OCI-LY1 (cell line): ENCODE data around the gene ERCC6.

Experiments
- H2AFZ ChIP-seq: fragments of 200-600 bp; sonication (generic), shearing (Covaris generic); 2 replicates; pipeline ENCODE4 v1.6.0; 2014; ENCODE audit warnings: antibody characterized with exemption, mild to moderate bottlenecking, low read length
- H3F3A ChIP-seq: fragments of 200-600 bp; sonication (generic), shearing (Covaris generic); 2 replicates; pipeline ENCODE4 v1.6.0; 2014; ENCODE audit warnings: mild to moderate bottlenecking, antibody characterized with exemption, low read length, moderate library complexity; ENCODE audit not compliant: insufficient read depth
- H3K27ac ChIP-seq: fragments of 200-600 bp; sonication (generic); 2 replicates; pipeline ENCODE4 v1.5.1; 2014; ENCODE audit warnings: low read length, mixed run types, mild to moderate bottlenecking, low read depth; ENCODE audit not compliant: poor library complexity, severe bottlenecking
- H3K27me3 ChIP-seq: fragments of 200-600 bp; sonication (generic); 2 replicates; pipeline ENCODE4 v1.6.0; 2014; ENCODE audit warnings: antibody characterized with exemption, mild to moderate bottlenecking, low read length, moderate library complexity; ENCODE audit not compliant: insufficient read depth
- H3K36me3 ChIP-seq: fragments of 200-600 bp; sonication (generic); 2 replicates; pipeline ENCODE4 v1.6.1; 2014; ENCODE audit warnings: mild to moderate bottlenecking, antibody characterized with exemption, low read length, moderate library complexity, mixed read lengths; ENCODE audit not compliant: insufficient read depth
- H3K4me1 ChIP-seq: fragments of 200-600 bp; sonication (generic); 2 replicates; pipeline ENCODE4 v1.5.1; 2014; ENCODE audit warnings: mild to moderate bottlenecking, low read length, moderate library complexity; ENCODE audit not compliant: insufficient read depth, severe bottlenecking
- H3K4me2 ChIP-seq: fragments of 200-600 bp; sonication (generic), shearing (Covaris generic); 2 replicates; pipeline ENCODE4 v1.6.1; 2014; ENCODE audit warnings: low read length
- H3K4me3 ChIP-seq: fragments of 200-600 bp; sonication (generic); 2 replicates; pipeline ENCODE4 v1.5.1; 2014; ENCODE audit warnings: low read length, low read depth, mild to moderate bottlenecking, mixed read lengths; ENCODE audit not compliant: poor library complexity, severe bottlenecking
- H3K79me2 ChIP-seq: fragments of 200-600 bp; shearing (Covaris generic); 2 replicates; pipeline ENCODE4 v1.6.1; 2016; ENCODE audit warnings: mixed run types, low read length, mixed read lengths; ENCODE audit not compliant: insufficient read depth
- H3K9ac ChIP-seq: fragments of 200-600 bp; sonication (generic), shearing (Covaris generic); 2 replicates; pipeline ENCODE4 v1.6.1; 2014; ENCODE audit warnings: mild to moderate bottlenecking, low read length, mixed read lengths
- H3K9me2 ChIP-seq: fragments of 200-600 bp; sonication (generic), shearing (Covaris generic); 2 replicates; pipeline ENCODE4 v1.6.1; 2014; ENCODE audit warnings: low read depth, mild to moderate bottlenecking, low read length, mixed read lengths
- H3K9me3 ChIP-seq: fragments of 200-600 bp; shearing (Covaris generic); 2 replicates; pipeline ENCODE4 v1.6.1; 2014; ENCODE audit warnings: low read length, mixed read lengths
- H4K20me1 ChIP-seq: fragments of 200-600 bp; sonication (generic), shearing (Covaris generic); 2 replicates; pipeline ENCODE4 v1.6.0; 2016; ENCODE audit warnings: mild to moderate bottlenecking, low read length; ENCODE audit not compliant: insufficient read depth
- EZH2 ChIP-seq: fragments of 200-600 bp; sonication (generic), shearing (Covaris generic); IDR thresholded peaks from 2 replicates; pipeline ENCODE4 v1.8.0; 2017; ENCODE audit warnings: borderline replicate concordance, mixed run types, mild to moderate bottlenecking, antibody characterized with exemption, low read length, moderate library complexity, mixed read lengths
- TF ChIP-seq, protein P1 (sequence below): fragments of 200-600 bp; sonication (generic), shearing (Covaris generic); IDR thresholded peaks from 2 replicates; pipeline ENCODE4 v1.5.1; 2017; ENCODE audit warnings: mild to moderate bottlenecking, antibody characterized with exemption, low read length, moderate library complexity, mixed read lengths

ERCC6 gene

DNA sequence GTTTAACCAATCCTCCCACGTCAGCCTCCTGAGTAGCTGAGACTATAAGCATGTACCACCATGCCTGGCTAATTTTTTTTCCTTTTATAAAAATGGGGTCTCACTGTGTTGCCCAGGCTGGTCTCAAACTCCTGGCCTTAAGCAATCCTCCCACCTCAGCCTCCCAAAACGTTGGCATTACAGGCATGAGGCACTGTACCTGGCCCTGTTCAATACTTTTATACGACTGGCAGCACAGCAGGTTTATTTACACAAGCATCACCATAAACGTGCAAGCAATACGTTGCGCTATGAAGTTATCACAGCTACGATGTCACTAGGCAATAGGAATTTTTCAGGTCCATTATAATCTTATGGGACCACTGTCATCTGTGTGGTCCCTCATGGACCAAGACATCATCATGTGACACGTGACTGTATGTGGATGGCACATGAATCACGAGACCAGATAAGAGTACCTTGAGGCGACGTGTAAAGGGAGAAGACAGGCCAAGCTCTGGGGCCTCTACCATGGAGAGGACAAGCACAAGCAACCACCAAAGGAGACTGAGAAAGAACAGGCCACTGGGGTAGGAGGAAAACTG, 36.7 kb upstream of the ERCC6 start:
- H2AFZ ChIP-seq: no peak overlapping the region
- TF ChIP-seq, protein P1, sequence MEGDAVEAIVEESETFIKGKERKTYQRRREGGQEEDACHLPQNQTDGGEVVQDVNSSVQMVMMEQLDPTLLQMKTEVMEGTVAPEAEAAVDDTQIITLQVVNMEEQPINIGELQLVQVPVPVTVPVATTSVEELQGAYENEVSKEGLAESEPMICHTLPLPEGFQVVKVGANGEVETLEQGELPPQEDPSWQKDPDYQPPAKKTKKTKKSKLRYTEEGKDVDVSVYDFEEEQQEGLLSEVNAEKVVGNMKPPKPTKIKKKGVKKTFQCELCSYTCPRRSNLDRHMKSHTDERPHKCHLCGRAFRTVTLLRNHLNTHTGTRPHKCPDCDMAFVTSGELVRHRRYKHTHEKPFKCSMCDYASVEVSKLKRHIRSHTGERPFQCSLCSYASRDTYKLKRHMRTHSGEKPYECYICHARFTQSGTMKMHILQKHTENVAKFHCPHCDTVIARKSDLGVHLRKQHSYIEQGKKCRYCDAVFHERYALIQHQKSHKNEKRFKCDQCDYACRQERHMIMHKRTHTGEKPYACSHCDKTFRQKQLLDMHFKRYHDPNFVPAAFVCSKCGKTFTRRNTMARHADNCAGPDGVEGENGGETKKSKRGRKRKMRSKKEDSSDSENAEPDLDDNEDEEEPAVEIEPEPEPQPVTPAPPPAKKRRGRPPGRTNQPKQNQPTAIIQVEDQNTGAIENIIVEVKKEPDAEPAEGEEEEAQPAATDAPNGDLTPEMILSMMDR: no peak
- TF ChIP-seq EZH2: no peak
- no peak overlapping the region for H3K4me3 ChIP-seq
- H3K36me3 ChIP-seq: no peaks in the 10 kb centered on the region
- H3K79me2 ChIP-seq: no peaks in the 10 kb centered on the region
- H3K4me1 ChIP-seq: no peaks in the 10 kb centered on the region
- no peak overlapping the region for H3K9ac ChIP-seq
- H3K27ac ChIP-seq: no peak overlapping the region
- no peak overlapping the region for H3K4me2 ChIP-seq
- H3K27me3 ChIP-seq: no peaks in the 10 kb centered on the region; the same call in 1 of the 2 replicates
- no peaks in the 10 kb centered on the region for H4K20me1 ChIP-seq
- no peaks in the 10 kb centered on the region for H3K9me2 ChIP-seq
- H3F3A ChIP-seq: no peaks in the 10 kb centered on the region
- H3K9me3 ChIP-seq: no peaks in the 10 kb centered on the region

DNA sequence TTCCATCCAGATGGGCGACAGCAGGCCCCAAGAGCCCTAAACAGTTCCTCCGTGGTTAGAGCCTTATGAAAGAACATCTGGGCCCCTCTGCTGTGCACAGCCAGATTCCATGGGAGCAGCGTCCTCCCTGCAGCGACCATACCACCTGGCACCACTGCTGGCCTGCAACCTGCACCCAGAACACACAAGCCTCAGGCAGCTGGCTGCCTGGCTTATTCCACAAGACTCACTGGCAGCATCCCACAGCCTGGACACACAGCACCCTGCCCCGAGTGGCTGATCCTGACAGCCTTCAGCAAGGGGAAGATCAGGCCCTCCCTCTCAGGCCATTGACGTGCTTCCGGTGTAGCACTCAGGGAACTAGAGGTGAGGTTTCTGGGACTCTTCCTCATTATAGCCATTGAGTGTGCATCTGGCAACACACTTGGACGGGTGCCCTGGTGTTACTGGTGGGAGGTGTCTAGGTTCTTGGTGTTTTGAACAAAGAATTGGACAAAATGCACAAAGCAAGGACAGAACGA, 33.7 kb upstream of the ERCC6 start:
- H3K79me2 ChIP-seq: no peaks in the 10 kb centered on the region
- H3K4me1 ChIP-seq: no peaks in the 10 kb centered on the region
- H3F3A ChIP-seq: no peaks in the 10 kb centered on the region
- H2AFZ ChIP-seq: no peak overlapping the region
- H3K9ac ChIP-seq: no peak overlapping the region
- no peak for TF ChIP-seq EZH2
- TF ChIP-seq, protein P1: no peak
- H3K9me2 ChIP-seq: no peaks in the 10 kb centered on the region
- no peak overlapping the region for H3K27ac ChIP-seq
- H3K4me2 ChIP-seq: no peak overlapping the region
- H3K4me3 ChIP-seq: no peak overlapping the region
- H3K27me3 ChIP-seq: no peaks in the 10 kb centered on the region
- no peaks in the 10 kb centered on the region for H4K20me1 ChIP-seq
- no peaks in the 10 kb centered on the region for H3K36me3 ChIP-seq
- H3K9me3 ChIP-seq: no peaks in the 10 kb centered on the region

DNA sequence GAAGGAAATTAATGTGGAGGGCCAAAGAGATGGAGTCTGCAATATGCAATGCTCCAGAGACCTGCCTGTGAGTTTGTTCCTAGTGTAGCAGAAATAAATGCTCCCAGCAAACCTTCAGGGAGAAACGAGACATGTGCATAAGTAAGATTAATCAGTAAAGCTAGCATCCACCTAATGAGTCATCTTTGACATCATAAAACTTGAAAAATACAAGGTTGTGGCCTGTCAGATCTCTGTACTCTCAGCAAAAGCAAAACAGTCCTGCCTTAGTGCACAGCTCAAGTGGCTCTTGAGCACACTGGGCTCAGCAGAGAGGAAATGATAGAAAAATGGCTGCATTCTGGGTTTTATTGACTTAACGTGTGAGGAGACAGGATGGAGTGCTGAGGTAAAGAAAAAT, 32.5 kb upstream of the ERCC6 start:
- H3K79me2 ChIP-seq: no peaks in the 10 kb centered on the region
- no peak overlapping the region for H2AFZ ChIP-seq
- H3K9me3 ChIP-seq: no peaks in the 10 kb centered on the region
- no peak overlapping the region for H3K27ac ChIP-seq
- no peaks in the 10 kb centered on the region for H3F3A ChIP-seq
- H3K9ac ChIP-seq: no peak overlapping the region
- H3K27me3 ChIP-seq: no peaks in the 10 kb centered on the region
- no peak overlapping the region for H3K4me2 ChIP-seq
- no peak overlapping the region for H3K4me3 ChIP-seq
- no peaks in the 10 kb centered on the region for H4K20me1 ChIP-seq
- TF ChIP-seq, protein P1: no peak
- TF ChIP-seq EZH2: no peak
- no peaks in the 10 kb centered on the region for H3K36me3 ChIP-seq
- H3K4me1 ChIP-seq: no peaks in the 10 kb centered on the region
- H3K9me2 ChIP-seq: no peaks in the 10 kb centered on the region
